ENCODE measurements around the gene UFSP1.

DNA sequence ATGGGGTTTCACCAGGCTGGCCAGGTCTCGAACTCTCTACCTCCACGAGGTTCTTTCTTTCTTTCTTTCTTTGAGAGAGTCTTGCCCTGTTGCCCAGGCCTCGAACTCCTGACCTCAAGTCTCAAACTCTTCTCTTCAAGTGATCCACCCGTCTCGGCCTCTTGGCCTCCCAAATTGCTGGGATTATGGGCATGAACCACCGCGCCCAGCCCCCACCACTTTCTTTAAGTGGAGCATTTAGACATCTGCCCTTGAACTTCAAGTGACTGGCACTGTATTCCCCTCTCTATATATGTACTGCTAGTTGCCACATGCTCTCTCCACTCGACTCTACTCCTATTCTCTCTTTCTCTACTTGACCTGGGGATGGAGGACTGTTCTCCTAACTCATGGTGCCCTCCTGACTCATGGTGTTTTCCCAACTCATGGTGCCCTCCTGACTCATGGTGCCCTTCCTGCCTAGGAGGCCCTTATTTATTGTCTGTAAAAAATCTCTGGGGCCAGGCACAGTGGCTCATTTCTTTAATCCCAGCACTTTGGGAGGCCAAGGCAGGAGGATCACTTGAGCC is 25.4 kb upstream of the UFSP1 start:
- no peak for TF ChIP-seq POLR2A (IDR thresholded peaks at IDR 0.05)
- TF ChIP-seq, protein P1, sequence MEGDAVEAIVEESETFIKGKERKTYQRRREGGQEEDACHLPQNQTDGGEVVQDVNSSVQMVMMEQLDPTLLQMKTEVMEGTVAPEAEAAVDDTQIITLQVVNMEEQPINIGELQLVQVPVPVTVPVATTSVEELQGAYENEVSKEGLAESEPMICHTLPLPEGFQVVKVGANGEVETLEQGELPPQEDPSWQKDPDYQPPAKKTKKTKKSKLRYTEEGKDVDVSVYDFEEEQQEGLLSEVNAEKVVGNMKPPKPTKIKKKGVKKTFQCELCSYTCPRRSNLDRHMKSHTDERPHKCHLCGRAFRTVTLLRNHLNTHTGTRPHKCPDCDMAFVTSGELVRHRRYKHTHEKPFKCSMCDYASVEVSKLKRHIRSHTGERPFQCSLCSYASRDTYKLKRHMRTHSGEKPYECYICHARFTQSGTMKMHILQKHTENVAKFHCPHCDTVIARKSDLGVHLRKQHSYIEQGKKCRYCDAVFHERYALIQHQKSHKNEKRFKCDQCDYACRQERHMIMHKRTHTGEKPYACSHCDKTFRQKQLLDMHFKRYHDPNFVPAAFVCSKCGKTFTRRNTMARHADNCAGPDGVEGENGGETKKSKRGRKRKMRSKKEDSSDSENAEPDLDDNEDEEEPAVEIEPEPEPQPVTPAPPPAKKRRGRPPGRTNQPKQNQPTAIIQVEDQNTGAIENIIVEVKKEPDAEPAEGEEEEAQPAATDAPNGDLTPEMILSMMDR (IDR thresholded peaks at IDR 0.05), result no peak
